HFFc6 (cell line): Measurements from ENCODE around the gene LSM12. TPM values are rescaled to one million over a fixed set of nuclear protein-coding genes. Genes with fewer than 3 reads are reported as not detected.
A peak's percentile ranks its signal among the peaks of the same experiment; 100 is the strongest.

ENCODE experiments used
- DNase-seq: peaks from one replicate; pipeline ENCODE4 v3.0.0-alpha.2; 2018
- H3K27ac Mint-ChIP-seq: 2 replicates; pipeline ENCODE4 v1.8.0; 2020; ENCODE audit warnings: mild to moderate bottlenecking, mixed read lengths
- H3K27me3 Mint-ChIP-seq: 2 replicates; pipeline ENCODE4 v1.8.0; 2021; ENCODE audit warnings: mild to moderate bottlenecking, moderate library complexity, mixed read lengths; ENCODE audit not compliant: insufficient read depth
- H3K36me3 Mint-ChIP-seq: 2 replicates; pipeline ENCODE4 v1.8.0; 2021; ENCODE audit warnings: low read depth, mixed read lengths
- H3K4me1 Mint-ChIP-seq: 2 replicates; pipeline ENCODE4 v1.8.0; 2020; ENCODE audit warnings: low read depth, mixed read lengths
- H3K4me3 Mint-ChIP-seq: 2 replicates; pipeline ENCODE4 v1.8.0; 2020; ENCODE audit warnings: mild to moderate bottlenecking, moderate library complexity, mixed read lengths
- H3K9me3 Mint-ChIP-seq: 2 replicates; pipeline ENCODE4 v1.8.0; 2020; ENCODE audit warnings: mild to moderate bottlenecking, mixed read lengths
- CTCF ChIP-seq: fragments of 200-600 bp; sonication (generic); IDR thresholded peaks from 2 replicates; pipeline ENCODE4 v1.5.0; 2021; ENCODE audit warnings: antibody characterized with exemption, mild to moderate bottlenecking
- total RNA-seq, 6 experiments: library from RNA; stranded (reverse); fragmentation: NEBNext Ultra II Directional; extraction: Animal tissue kit (Norgen Biotek cat#: 25700); gene quantifications; 2 replicates in 1 of 6; 3 replicates in 5 of 6; pipeline ENCODE4 v1.2.3, GENCODE V29; 2021

Gene LSM12
- total RNA-seq, 6 experiments from 2014 or later = 86.6 to 101 (median 94.5) TPM

DNA sequence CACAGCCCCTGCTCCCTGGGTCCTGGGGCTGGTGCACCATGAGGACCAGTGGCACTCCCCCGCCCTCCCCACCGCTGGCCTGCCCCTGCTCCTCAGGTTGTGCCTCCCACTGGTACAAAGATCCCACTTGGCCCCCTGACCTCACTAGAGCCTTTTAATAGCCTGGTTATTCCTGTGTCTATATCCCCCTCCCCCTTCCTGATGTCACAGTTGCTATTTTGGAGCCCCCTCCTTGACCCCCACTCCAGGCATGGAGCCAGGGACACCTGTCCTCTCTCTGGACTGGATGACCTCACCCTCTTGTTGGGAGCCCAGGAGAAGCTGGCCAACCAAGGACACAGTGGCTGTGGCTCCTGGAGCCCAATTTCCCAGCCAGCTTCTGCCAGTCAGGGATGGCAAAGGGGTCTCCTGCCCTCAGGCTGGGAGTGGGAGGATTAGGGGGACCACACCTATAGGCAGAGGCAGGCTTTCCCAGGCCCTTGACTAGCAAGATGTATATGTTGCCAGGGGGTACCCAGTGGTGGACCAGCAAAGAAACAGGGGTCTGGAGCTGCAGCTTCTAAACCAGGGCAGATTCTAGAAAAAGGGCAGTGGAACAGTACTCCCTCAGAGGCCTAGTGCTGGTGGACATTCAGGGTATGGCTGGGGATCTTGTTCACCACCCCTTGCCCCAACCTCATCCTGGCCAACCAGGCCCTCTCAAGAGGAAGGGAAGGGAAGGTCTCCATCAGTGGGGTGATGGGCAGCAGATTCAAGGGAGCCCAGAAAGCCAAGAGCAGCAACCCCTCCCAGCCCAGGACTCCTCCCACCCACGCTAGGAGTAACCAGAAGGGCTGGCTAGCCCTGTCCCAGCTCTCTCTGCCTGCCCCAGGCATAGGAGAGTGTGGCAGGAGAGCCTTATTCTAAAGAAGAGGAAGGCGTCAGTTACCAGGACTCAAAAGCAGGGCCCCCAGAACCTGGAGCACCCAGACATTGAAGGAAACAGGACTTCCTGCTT, 46.1 kb upstream of the LSM12 start:
- no peak overlapping the region for H3K4me3 Mint-ChIP-seq
- peaks cover 63% of the 10 kb centered on the region for H3K4me1 Mint-ChIP-seq
- peak overlapping the region; percentile 42 for H3K27ac Mint-ChIP-seq
- H3K9me3 Mint-ChIP-seq = no peaks in the 10 kb centered on the region
- TF ChIP-seq CTCF = no peak
- peaks cover 2% of the 10 kb centered on the region; the same call in 1 of the 2 replicates for H3K36me3 Mint-ChIP-seq
- no peak for DNase-seq
- no peaks in the 10 kb centered on the region; the same call in none of the 2 replicates for H3K27me3 Mint-ChIP-seq

DNA sequence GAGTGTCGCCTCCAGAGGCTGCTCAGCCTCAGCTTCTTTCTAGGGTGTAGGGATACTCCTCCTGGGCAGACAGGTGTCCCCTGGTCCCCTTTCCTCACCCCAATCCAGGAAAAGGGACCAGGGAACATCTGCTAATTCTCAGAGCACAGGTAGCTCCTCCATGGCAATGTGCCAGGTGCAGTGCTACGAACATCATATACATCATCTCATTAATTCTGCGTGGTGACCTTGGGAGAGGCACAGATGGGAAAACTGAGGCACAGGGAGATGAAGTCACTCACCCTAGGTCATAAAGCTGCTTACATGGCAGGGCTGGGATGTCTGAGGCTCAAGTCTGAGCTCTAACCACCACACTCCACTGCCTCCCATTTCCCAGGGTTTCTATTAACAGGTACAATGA, 45.3 kb upstream of the LSM12 start:
- TF ChIP-seq CTCF = no peak
- H3K27me3 Mint-ChIP-seq = no peaks in the 10 kb centered on the region; the same call in none of the 2 replicates
- peaks cover 70% of the 10 kb centered on the region for H3K4me1 Mint-ChIP-seq
- no peak overlapping the region for H3K27ac Mint-ChIP-seq
- no peak for DNase-seq
- H3K9me3 Mint-ChIP-seq = no peaks in the 10 kb centered on the region
- peaks cover 4% of the 10 kb centered on the region; the same call in 1 of the 2 replicates for H3K36me3 Mint-ChIP-seq
- H3K4me3 Mint-ChIP-seq = no peak overlapping the region

DNA sequence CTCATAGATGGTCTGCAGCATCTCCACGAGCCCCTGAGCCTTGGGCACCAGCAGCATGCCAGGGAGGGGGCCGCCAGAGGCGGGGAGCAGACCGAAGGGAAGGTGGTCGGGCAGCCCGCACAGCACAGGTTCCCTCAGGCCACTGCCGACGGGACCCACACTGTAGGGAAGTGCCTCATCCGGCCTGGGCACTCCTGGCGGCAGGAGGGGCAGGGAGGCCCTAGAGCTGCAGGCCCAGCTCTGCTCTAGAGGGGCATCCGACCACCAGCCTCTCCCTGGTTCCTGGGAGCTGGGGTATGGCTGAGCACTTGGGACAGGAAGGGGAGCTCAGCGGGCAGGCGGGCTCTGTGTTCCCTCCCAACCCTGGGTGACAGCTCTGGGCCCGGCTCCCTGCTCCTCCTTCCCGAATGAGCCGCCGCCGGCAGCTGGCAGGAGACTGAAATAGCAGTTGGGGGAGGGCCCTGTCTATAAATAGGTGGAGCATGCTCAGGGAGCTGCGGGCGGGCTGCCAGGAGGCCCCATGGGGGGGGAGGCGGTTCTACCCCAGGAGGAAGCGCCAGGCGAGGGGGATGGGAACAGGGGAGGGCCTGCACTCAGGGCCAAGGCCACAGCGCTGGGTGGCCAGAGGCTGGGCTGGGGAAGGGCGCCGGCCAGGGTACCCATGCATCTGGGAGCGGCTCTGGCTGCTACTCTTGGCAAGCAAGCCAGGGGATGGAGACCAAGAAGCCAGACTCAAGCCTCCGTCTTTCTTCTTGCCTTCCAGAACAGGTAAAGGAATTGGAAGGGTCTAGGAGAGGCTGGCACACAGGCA, 44.6 kb upstream of the LSM12 start:
- peaks cover 4% of the 10 kb centered on the region; the same call in 1 of the 2 replicates for H3K36me3 Mint-ChIP-seq
- H3K4me3 Mint-ChIP-seq = peak overlapping the region; percentile 86
- peaks cover 70% of the 10 kb centered on the region for H3K4me1 Mint-ChIP-seq
- peak; percentile 89 for DNase-seq
- H3K9me3 Mint-ChIP-seq = no peaks in the 10 kb centered on the region
- H3K27ac Mint-ChIP-seq = no peak overlapping the region; the same call in none of the 2 replicates
- H3K27me3 Mint-ChIP-seq = no peaks in the 10 kb centered on the region; the same call in none of the 2 replicates
- peak; percentile 15; the same call in 1 of the 2 replicates for TF ChIP-seq CTCF

- Mint-ChIP-seq H3K4me1 (peaks cover 62% of the 10 kb centered on the region), H3K36me3 (peaks cover 4% of the 10 kb centered on the region; the same call in 1 of the 2 replicates), H3K27me3 (no peaks in the 10 kb centered on the region; the same call in 1 of the 2 replicates), H3K4me3 (peak overlapping the region; percentile 86), H3K27ac (peak overlapping the region; percentile 88), H3K9me3 (no peaks in the 10 kb centered on the region)
- DNase-seq = no peak
- TF ChIP-seq CTCF = no peak
Observed at GRCh38 chr17:44110011-44110686, 43.7 kb upstream of the LSM12 start.

DNA sequence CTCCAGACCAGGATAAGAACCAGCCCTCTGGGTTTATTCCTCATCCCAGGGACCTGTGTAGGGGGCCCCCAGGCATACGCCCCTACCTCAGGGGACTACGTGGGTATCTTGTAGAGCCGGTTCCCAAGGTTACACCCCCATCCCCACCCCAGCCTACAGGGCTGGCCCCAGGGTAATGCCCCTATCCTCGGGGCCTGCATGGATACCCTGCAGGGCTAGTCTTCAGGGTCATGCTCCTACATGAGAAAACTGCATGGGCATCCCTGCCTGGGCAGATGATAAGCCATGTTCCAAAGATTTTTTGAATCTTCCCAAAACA, 42.8 kb upstream of the LSM12 start:
- Mint-ChIP-seq H3K4me3 (peak overlapping the region; percentile 86), H3K36me3 (peaks cover 4% of the 10 kb centered on the region; the same call in 1 of the 2 replicates), H3K27me3 (no peaks in the 10 kb centered on the region; the same call in none of the 2 replicates), H3K9me3 (no peaks in the 10 kb centered on the region), H3K4me1 (peaks cover 69% of the 10 kb centered on the region), H3K27ac (peak overlapping the region; percentile 88)
- no peak for DNase-seq
- no peak for TF ChIP-seq CTCF
